ENCODE data around the gene MFNG. TPM values are rescaled to one million over a fixed set of nuclear protein-coding genes. Genes with fewer than 3 reads are reported as not detected.

MFNG gene
- total RNA-seq, 1 donor from 2014 or later = 4.7 TPM

GRCh38 chr22:37462436-37462835 lies 23.7 kb downstream of the MFNG start:
- no peaks in the 10 kb centered on the region for H3K9me3 Mint-ChIP-seq
- no peak overlapping the region for H3K4me3 Mint-ChIP-seq
- H3K36me3 Mint-ChIP-seq (ENCODE audit: low read depth) = no peaks in the 10 kb centered on the region
- H3K27ac Mint-ChIP-seq (ENCODE audit: unreplicated experiment) = no peak overlapping the region
- no peaks in the 10 kb centered on the region for H3K4me1 Mint-ChIP-seq
- TF ChIP-seq CTCF (conservative IDR thresholded peaks at IDR 0.05) = no peak
- DNase-seq (ENCODE audit: low read depth, low spot score) = no peak
- H3K27me3 Mint-ChIP-seq (ENCODE audit: low read depth) = peaks cover 54% of the 10 kb centered on the region

- H3K36me3 Mint-ChIP-seq (ENCODE audit: low read depth) = no peaks in the 10 kb centered on the region
- TF ChIP-seq CTCF (conservative IDR thresholded peaks at IDR 0.05) = no peak
- no peak for DNase-seq (ENCODE audit: low read depth, low spot score)
- H3K27me3 Mint-ChIP-seq (ENCODE audit: low read depth) = peaks cover 59% of the 10 kb centered on the region
- no peak overlapping the region for H3K4me3 Mint-ChIP-seq
- no peak overlapping the region for H3K27ac Mint-ChIP-seq (ENCODE audit: unreplicated experiment)
- no peaks in the 10 kb centered on the region for H3K9me3 Mint-ChIP-seq
- H3K4me1 Mint-ChIP-seq = no peaks in the 10 kb centered on the region
Measured at GRCh38 chr22:37461961-37462360, 24.2 kb downstream of the MFNG start.

- DNase-seq (ENCODE audit: low read depth, low spot score) = no peak
- TF ChIP-seq CTCF (conservative IDR thresholded peaks at IDR 0.05) = no peak
- Mint-ChIP-seq H3K9me3 (no peaks in the 10 kb centered on the region), H3K27me3 (ENCODE audit: low read depth) (peaks cover 60% of the 10 kb centered on the region), H3K4me1 (no peaks in the 10 kb centered on the region), H3K4me3 (no peak overlapping the region), H3K27ac (ENCODE audit: unreplicated experiment) (no peak overlapping the region), H3K36me3 (ENCODE audit: low read depth) (no peaks in the 10 kb centered on the region)
Measured at GRCh38 chr22:37460684-37461083, 25.5 kb downstream of the MFNG start.

- Mint-ChIP-seq H3K36me3 (ENCODE audit: low read depth) (no peaks in the 10 kb centered on the region), H3K9me3 (no peaks in the 10 kb centered on the region), H3K4me1 (no peaks in the 10 kb centered on the region), H3K4me3 (no peak overlapping the region), H3K27me3 (ENCODE audit: low read depth) (peaks cover 68% of the 10 kb centered on the region), H3K27ac (ENCODE audit: unreplicated experiment) (no peak overlapping the region)
- DNase-seq (ENCODE audit: low read depth, low spot score) = no peak
- no peak for TF ChIP-seq CTCF (conservative IDR thresholded peaks at IDR 0.05)
Measured at GRCh38 chr22:37459206-37459605, 27.0 kb downstream of the MFNG start.

- no peak overlapping the region for H3K27ac Mint-ChIP-seq (ENCODE audit: unreplicated experiment)
- peak; percentile 96 for TF ChIP-seq CTCF (conservative IDR thresholded peaks at IDR 0.05)
- no peaks in the 10 kb centered on the region for H3K9me3 Mint-ChIP-seq
- H3K27me3 Mint-ChIP-seq (ENCODE audit: low read depth) = peaks cover 60% of the 10 kb centered on the region
- no peaks in the 10 kb centered on the region for H3K36me3 Mint-ChIP-seq (ENCODE audit: low read depth)
- H3K4me3 Mint-ChIP-seq = no peak overlapping the region
- H3K4me1 Mint-ChIP-seq = no peaks in the 10 kb centered on the region
- DNase-seq (ENCODE audit: low read depth, low spot score) = peak; percentile 85
Measured at GRCh38 chr22:37457093-37457893, 28.9 kb downstream of the MFNG start.
